GM19395 (cell line): ENCODE data around the gene KCNQ1OT1.

Source experiments
- ATAC-seq: cut with Tn5 transposase; IDR thresholded peaks from one replicate; pipeline ENCODE4 v1.9.1; 2021; ENCODE audit warnings: mild to moderate bottlenecking, moderate library complexity; ENCODE audit not compliant: unreplicated experiment

The KCNQ1OT1 gene

GRCh38 chr11:2699531-2700414 is at the start of gene KCNQ1OT1:
Gene KCNQ1OT1, minus strand, starts transcription at chr11:2699994.
- peak; percentile 86 for ATAC-seq

GRCh38 chr11:2748814-2749554 is 49.2 kb upstream of the KCNQ1OT1 start:
- no peak for ATAC-seq

- ATAC-seq: no peak
Observed at GRCh38 chr11:2748061-2748813, 48.4 kb upstream of the KCNQ1OT1 start.

GRCh38 chr11:2747248-2748027 is 47.6 kb upstream of the KCNQ1OT1 start:
- ATAC-seq: no peak

- no peak for ATAC-seq
Observed at GRCh38 chr11:2746401-2747247, 46.8 kb upstream of the KCNQ1OT1 start.

GRCh38 chr11:2745511-2745910 is 45.7 kb upstream of the KCNQ1OT1 start:
- ATAC-seq: no peak

- no peak for ATAC-seq
Observed at GRCh38 chr11:2744166-2744565, 44.4 kb upstream of the KCNQ1OT1 start.

- no peak for ATAC-seq
Observed at GRCh38 chr11:2743427-2744110, 43.8 kb upstream of the KCNQ1OT1 start.

GRCh38 chr11:2742611-2743426 is 43.0 kb upstream of the KCNQ1OT1 start:
- no peak for ATAC-seq

GRCh38 chr11:2742201-2742600 is 42.4 kb upstream of the KCNQ1OT1 start:
- no peak for ATAC-seq

GRCh38 chr11:2741377-2742131 is 41.8 kb upstream of the KCNQ1OT1 start:
- no peak for ATAC-seq

- ATAC-seq: no peak
Observed at GRCh38 chr11:2741006-2741376, 41.2 kb upstream of the KCNQ1OT1 start.

GRCh38 chr11:2740275-2740940 is 40.6 kb upstream of the KCNQ1OT1 start:
- no peak for ATAC-seq

GRCh38 chr11:2739531-2740274 is 39.9 kb upstream of the KCNQ1OT1 start:
- no peak for ATAC-seq

GRCh38 chr11:2738551-2739431 is 39.0 kb upstream of the KCNQ1OT1 start:
- ATAC-seq: no peak
